Chondrocyte (in vitro differentiated cells): ENCODE results near the gene ADARB2. TPM values are rescaled to one million over a fixed set of nuclear protein-coding genes. Genes with fewer than 3 reads are reported as not detected.

Experiments
- DNase-seq: peaks from one replicate; pipeline ENCODE4 v3.0.0; 2021; ENCODE audit warnings: mixed read lengths, low spot score
- H3K27ac Mint-ChIP-seq: one replicate; pipeline ENCODE4 v1.8.0; 2021; ENCODE audit warnings: mild to moderate bottlenecking, moderate library complexity, mixed read lengths; ENCODE audit not compliant: unreplicated experiment
- H3K27me3 Mint-ChIP-seq: 2 replicates; pipeline ENCODE4 v1.8.0; 2021; ENCODE audit warnings: low read depth, mixed read lengths
- H3K36me3 Mint-ChIP-seq: 2 replicates; pipeline ENCODE4 v1.8.0; 2021; ENCODE audit warnings: low read depth, mixed read lengths
- H3K4me1 Mint-ChIP-seq: 2 replicates; pipeline ENCODE4 v1.8.0; 2021; ENCODE audit warnings: low read depth, mild to moderate bottlenecking, mixed read lengths
- H3K4me3 Mint-ChIP-seq: one replicate; pipeline ENCODE4 v1.8.0; 2021; ENCODE audit warnings: mild to moderate bottlenecking, moderate library complexity, mixed read lengths; ENCODE audit not compliant: unreplicated experiment
- H3K9me3 Mint-ChIP-seq: 2 replicates; pipeline ENCODE4 v1.8.0; 2021; ENCODE audit warnings: low read depth, mixed read lengths
- CTCF ChIP-seq: fragments of 200-600 bp; sonication (generic); IDR thresholded peaks from 2 replicates; pipeline ENCODE4 v1.5.0; 2021; ENCODE audit warnings: antibody characterized with exemption, mild to moderate bottlenecking, moderate library complexity
- total RNA-seq: library from RNA; stranded (reverse); gene quantifications from 3 replicates; pipeline ENCODE4 v1.2.1, GENCODE V29; 2021

ADARB2 gene
- total RNA-seq, 1 donor from 2014 or later, result 3.3 TPM

- H3K27ac Mint-ChIP-seq, result no peak overlapping the region
- DNase-seq, result no peak
- no peaks in the 10 kb centered on the region for H3K36me3 Mint-ChIP-seq
- no peaks in the 10 kb centered on the region for H3K27me3 Mint-ChIP-seq
- no peaks in the 10 kb centered on the region for H3K9me3 Mint-ChIP-seq
- H3K4me1 Mint-ChIP-seq, result no peaks in the 10 kb centered on the region
- no peak overlapping the region for H3K4me3 Mint-ChIP-seq
- TF ChIP-seq CTCF, result no peak
Observed at GRCh38 chr10:1629326-1630198, 107.8 kb downstream of the ADARB2 start.

GRCh38 chr10:1628757-1629156 lies 108.6 kb downstream of the ADARB2 start:
- Mint-ChIP-seq H3K27ac (no peak overlapping the region), H3K36me3 (no peaks in the 10 kb centered on the region), H3K4me3 (no peak overlapping the region), H3K4me1 (no peaks in the 10 kb centered on the region), H3K27me3 (no peaks in the 10 kb centered on the region), H3K9me3 (no peaks in the 10 kb centered on the region)
- DNase-seq, result no peak
- no peak for TF ChIP-seq CTCF

- H3K9me3 Mint-ChIP-seq, result no peaks in the 10 kb centered on the region
- DNase-seq, result no peak
Observed at GRCh38 chr10:1627945-1628344, 109.4 kb downstream of the ADARB2 start.

GRCh38 chr10:1626835-1627234 lies 110.5 kb downstream of the ADARB2 start:
- no peak for TF ChIP-seq CTCF
- DNase-seq, result no peak
- Mint-ChIP-seq H3K4me3 (no peak overlapping the region), H3K4me1 (no peaks in the 10 kb centered on the region), H3K9me3 (peaks cover 2% of the 10 kb centered on the region), H3K27me3 (no peaks in the 10 kb centered on the region), H3K36me3 (no peaks in the 10 kb centered on the region), H3K27ac (no peak overlapping the region)

More at GRCh38 chr10:1627945-1628344, 109.4 kb downstream of the ADARB2 start:
- TF ChIP-seq CTCF, result no peak
- no peaks in the 10 kb centered on the region for H3K4me1 Mint-ChIP-seq
- H3K27ac Mint-ChIP-seq, result no peak overlapping the region
- H3K36me3 Mint-ChIP-seq, result no peaks in the 10 kb centered on the region
- H3K4me3 Mint-ChIP-seq, result no peak overlapping the region
- H3K27me3 Mint-ChIP-seq, result no peaks in the 10 kb centered on the region

DNA sequence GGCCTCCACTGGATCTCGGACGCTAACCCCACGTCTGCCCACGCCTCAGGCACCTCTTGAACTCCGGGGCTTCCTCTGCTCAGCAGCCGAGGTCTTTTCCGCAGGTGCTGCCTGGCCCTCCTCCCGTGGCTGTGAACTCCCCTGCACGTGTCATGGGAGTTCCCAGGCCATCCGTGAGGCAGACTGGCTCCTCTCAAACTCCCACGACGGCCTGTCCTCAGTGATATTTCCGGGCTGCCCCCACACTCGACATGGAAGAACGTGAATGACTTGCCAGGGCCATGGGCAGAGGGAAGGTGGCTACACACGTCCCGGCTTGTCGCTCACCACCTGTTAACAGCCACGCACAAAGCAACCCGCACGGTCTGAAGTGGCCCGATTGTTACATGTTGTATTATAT lies 110.9 kb downstream of the ADARB2 start:
- no peak for TF ChIP-seq CTCF
- peaks cover 2% of the 10 kb centered on the region for H3K9me3 Mint-ChIP-seq
- no peak overlapping the region for H3K4me3 Mint-ChIP-seq
- no peaks in the 10 kb centered on the region for H3K27me3 Mint-ChIP-seq
- no peak overlapping the region for H3K27ac Mint-ChIP-seq
- H3K4me1 Mint-ChIP-seq, result no peaks in the 10 kb centered on the region
- H3K36me3 Mint-ChIP-seq, result no peaks in the 10 kb centered on the region
- no peak for DNase-seq
